Measurements from ENCODE around the gene KCNT2. TPM values are rescaled to one million over a fixed set of nuclear protein-coding genes. Genes with fewer than 3 reads are reported as not detected.
A peak's percentile ranks its signal among the peaks of the same experiment; 100 is the strongest.

Gene KCNT2
- polyA plus RNA-seq, 1 of the 3 experiments (the other 2 are of a cell fraction): 0.56 TPM

DNA sequence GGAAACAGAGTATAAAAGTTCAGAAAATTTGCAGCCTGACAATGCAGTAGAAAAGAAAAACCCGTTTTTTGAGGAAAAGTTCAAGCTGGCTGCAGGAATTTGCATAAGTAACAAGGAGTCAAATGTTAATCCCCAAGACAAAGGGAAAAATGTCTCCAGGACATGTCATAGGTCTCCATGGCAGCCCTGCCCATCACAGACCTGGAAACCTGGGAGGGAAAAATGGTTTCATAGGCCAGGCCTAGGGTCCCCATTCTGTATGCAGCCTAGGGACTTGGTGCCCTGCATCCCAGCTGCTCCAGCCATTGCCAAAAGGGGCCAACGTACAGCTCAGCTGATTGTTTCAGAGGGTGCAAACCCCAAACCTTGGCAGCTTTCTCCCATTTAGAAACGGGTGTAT lies 3.6 kb upstream of the KCNT2 start:
- no peaks in the 10 kb centered on the region for H3K9me2 ChIP-seq
- H4K20me1 ChIP-seq (ENCODE audit: insufficient read depth): no peaks in the 10 kb centered on the region
- POLR2A ChIA-PET: no interaction called here
- H2AFZ ChIP-seq (ENCODE audit: low read depth): no peak overlapping the region
- H3K4me3 ChIP-seq (ENCODE audit: low read depth in 2 of 2, low read length in 1 of 2): no peak overlapping the region
- no peak overlapping the region for H3K27ac ChIP-seq (ENCODE audit: low read depth in 2 of 2, low read length in 1 of 2)
- peaks cover 0 to 10% of the 10 kb centered on the region in 2 experiments; a peak in 2 of 4 replicates for H3K4me1 ChIP-seq (ENCODE audit: control insufficient read depth in 1 of 2, insufficient read depth in 2 of 2, low read depth in 1 of 2, low read length in 1 of 2)
- WGBS (ENCODE audit: low lambda C conversion rate): 83% methylated on average over 2 of the region's 3 CpGs
- no peaks in the 10 kb centered on the region for H3K36me3 ChIP-seq (replicated peaks in 1 of 2; ENCODE audit: control insufficient read depth in 1 of 2, insufficient read depth in 2 of 2, low read length in 1 of 2)
- H3K27me3 ChIP-seq (ENCODE audit: insufficient read depth): no peaks in the 10 kb centered on the region
- CTCF ChIA-PET: no interaction called here
- H3F3A ChIP-seq (replicated peaks; ENCODE audit: insufficient read depth): no peaks in the 10 kb centered on the region
- TF ChIP-seq, protein P1, sequence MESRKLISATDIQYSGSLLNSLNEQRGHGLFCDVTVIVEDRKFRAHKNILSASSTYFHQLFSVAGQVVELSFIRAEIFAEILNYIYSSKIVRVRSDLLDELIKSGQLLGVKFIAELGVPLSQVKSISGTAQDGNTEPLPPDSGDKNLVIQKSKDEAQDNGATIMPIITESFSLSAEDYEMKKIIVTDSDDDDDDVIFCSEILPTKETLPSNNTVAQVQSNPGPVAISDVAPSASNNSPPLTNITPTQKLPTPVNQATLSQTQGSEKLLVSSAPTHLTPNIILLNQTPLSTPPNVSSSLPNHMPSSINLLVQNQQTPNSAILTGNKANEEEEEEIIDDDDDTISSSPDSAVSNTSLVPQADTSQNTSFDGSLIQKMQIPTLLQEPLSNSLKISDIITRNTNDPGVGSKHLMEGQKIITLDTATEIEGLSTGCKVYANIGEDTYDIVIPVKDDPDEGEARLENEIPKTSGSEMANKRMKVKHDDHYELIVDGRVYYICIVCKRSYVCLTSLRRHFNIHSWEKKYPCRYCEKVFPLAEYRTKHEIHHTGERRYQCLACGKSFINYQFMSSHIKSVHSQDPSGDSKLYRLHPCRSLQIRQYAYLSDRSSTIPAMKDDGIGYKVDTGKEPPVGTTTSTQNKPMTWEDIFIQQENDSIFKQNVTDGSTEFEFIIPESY (IDR thresholded peaks at IDR 0.05; ENCODE audit: borderline replicate concordance, low read depth): no peak
- TF ChIP-seq RXRA (IDR thresholded peaks at IDR 0.05; ENCODE audit: borderline replicate concordance, low read depth) (no peak), TCF12 (IDR thresholded peaks at IDR 0.05) (no peak), POLR2AphosphoS5 (IDR thresholded peaks at IDR 0.05; ENCODE audit: low read depth, low read length) (no peak), FOXM1 (IDR thresholded peaks at IDR 0.05; ENCODE audit: low read depth) (no peak), GABPA (IDR thresholded peaks at IDR 0.05; ENCODE audit: low read depth) (no peak), FOSL2 (IDR thresholded peaks at IDR 0.05; ENCODE audit: borderline replicate concordance, low read depth) (no peak), NRF1 (IDR thresholded peaks at IDR 0.05; ENCODE audit: low read depth, low read length) (no peak), SIN3A (IDR thresholded peaks at IDR 0.05; ENCODE audit: borderline replicate concordance, low read depth, low read length) (no peak), RFX5 (IDR thresholded peaks at IDR 0.05; ENCODE audit: low read length) (no peak)
- TF ChIP-seq, protein P2, sequence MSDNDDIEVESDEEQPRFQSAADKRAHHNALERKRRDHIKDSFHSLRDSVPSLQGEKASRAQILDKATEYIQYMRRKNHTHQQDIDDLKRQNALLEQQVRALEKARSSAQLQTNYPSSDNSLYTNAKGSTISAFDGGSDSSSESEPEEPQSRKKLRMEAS (IDR thresholded peaks at IDR 0.05; ENCODE audit: low read depth): no peak
- TF ChIP-seq, protein P3, sequence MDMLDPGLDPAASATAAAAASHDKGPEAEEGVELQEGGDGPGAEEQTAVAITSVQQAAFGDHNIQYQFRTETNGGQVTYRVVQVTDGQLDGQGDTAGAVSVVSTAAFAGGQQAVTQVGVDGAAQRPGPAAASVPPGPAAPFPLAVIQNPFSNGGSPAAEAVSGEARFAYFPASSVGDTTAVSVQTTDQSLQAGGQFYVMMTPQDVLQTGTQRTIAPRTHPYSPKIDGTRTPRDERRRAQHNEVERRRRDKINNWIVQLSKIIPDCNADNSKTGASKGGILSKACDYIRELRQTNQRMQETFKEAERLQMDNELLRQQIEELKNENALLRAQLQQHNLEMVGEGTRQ (IDR thresholded peaks at IDR 0.05; ENCODE audit: borderline replicate concordance, low read depth, low read length): no peak
- DNase-seq: no peak
- H3K4me2 ChIP-seq: no peak overlapping the region
- no peak overlapping the region for H3K9ac ChIP-seq
- no peaks in the 10 kb centered on the region for H3K79me2 ChIP-seq (ENCODE audit: insufficient read depth)
- H3K9me3 ChIP-seq: no peaks in the 10 kb centered on the region

DNA sequence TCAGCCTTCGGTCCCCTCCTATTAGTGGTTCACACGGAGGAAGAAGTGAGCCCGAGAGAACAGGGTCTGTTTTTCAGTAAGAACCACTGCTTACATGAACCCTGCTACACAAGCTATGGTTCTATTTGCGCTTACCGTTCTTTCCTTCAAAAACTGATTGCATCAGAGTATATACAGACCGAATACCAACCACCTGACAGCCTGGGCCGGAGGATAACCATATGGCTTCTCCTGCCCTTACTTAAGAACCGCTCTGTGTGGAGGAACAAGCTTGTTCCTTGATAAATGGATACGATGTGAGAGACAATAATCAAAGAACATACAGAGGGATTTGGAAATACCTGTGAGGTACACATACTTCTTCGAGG lies 1.1 kb upstream of the KCNT2 start:
- Histone ChIP-seq H3K4me2 (peak overlapping the region; percentile 72; the same call in 1 of the 2 replicates), H3K27me3 (ENCODE audit: insufficient read depth) (no peaks in the 10 kb centered on the region), H4K20me1 (ENCODE audit: insufficient read depth) (no peaks in the 10 kb centered on the region), H3K9ac (no peak overlapping the region), H3K36me3 (replicated peaks in 1 of 2; ENCODE audit: control insufficient read depth in 1 of 2, insufficient read depth in 2 of 2, low read length in 1 of 2) (no peaks in the 10 kb centered on the region), H3K4me1 (ENCODE audit: control insufficient read depth in 1 of 2, insufficient read depth in 2 of 2, low read depth in 1 of 2, low read length in 1 of 2) (peaks cover 0 to 10% of the 10 kb centered on the region in 2 experiments; a peak in 2 of 4 replicates), H3K79me2 (ENCODE audit: insufficient read depth) (no peaks in the 10 kb centered on the region), H3K27ac (ENCODE audit: low read depth in 2 of 2, low read length in 1 of 2) (peak overlapping the region in 1 of 2 experiments; percentile 83; a peak in 2 of 4 replicates), H3F3A (replicated peaks; ENCODE audit: insufficient read depth) (no peaks in the 10 kb centered on the region), H3K9me3 (no peaks in the 10 kb centered on the region), H3K4me3 (ENCODE audit: low read depth in 2 of 2, low read length in 1 of 2) (peak overlapping the region; percentile 53 to 74; a peak in 2 of 4 replicates), H2AFZ (ENCODE audit: low read depth) (peak overlapping the region; percentile 95), H3K9me2 (no peaks in the 10 kb centered on the region)
- ChIA-PET CTCF (interaction anchor here (0.7 to 1.6 kb wide), 5 partner anchors 8 to 460 kb away, joined by 3 to 7 read pairs (median 3); no protein-coding TSS in a partner anchor), POLR2A (interaction anchor here (0.5 to 1.0 kb wide), 5 partner anchors 8 to 752 kb away, joined by 3 to 4 read pairs (median 3); no protein-coding TSS in a partner anchor)
- DNase-seq: no peak
- no peak for TF ChIP-seq FOXJ3 (CRISPR knock-in tag; IDR thresholded peaks at IDR 0.05)
- TF ChIP-seq NRF1 (IDR thresholded peaks at IDR 0.05; ENCODE audit: low read depth, low read length): no peak
- TF ChIP-seq FOXM1 (IDR thresholded peaks at IDR 0.05; ENCODE audit: low read depth): no peak
- TF ChIP-seq MEF2A (IDR thresholded peaks at IDR 0.05; ENCODE audit: borderline replicate concordance, low read depth): no peak
- no peak for TF ChIP-seq TAF1 (IDR thresholded peaks at IDR 0.05; ENCODE audit: borderline replicate concordance, low read depth, low read length)
- TF ChIP-seq EP300 (IDR thresholded peaks at IDR 0.05; ENCODE audit: borderline replicate concordance in 1 of 2, low read depth in 1 of 2, low read length in 1 of 2): no peak
- WGBS (ENCODE audit: low lambda C conversion rate): 40% methylated on average over 10 of the region's 10 CpGs
